HL-60/S4 treated with phorbol 12-myristate 13-acetate at 8.2 ng/mL for 4 days and 3 days (cell line): ENCODE measurements around the gene IRAK4.
"Not testable (repeated sequence)": the region's sequence is repeated elsewhere in the genome, so short reads cannot be mapped to it uniquely, and the experiment has no call there.

Source experiments
- in situ Hi-C: fragments of 300-500 bp; cut with MboI; formaldehyde crosslinking; loops from 2 replicates; pipeline ENCODE4 v1.15.0; 2022; ENCODE audit warnings: low sequenced_read_pairs

The IRAK4 gene

GRCh38 chr12:43758728-43759563, at the start of gene IRAK4, which contains the start of gene PUS7L:
Gene IRAK4, plus strand, starts transcription at chr12:43758951. Its CDS starts 9,161 bp downstream, at chr12:43768112.
Gene PUS7L, minus strand, starts transcription at chr12:43758790. Its CDS starts 3,545 bp downstream, at chr12:43755245.
- in situ Hi-C loops = no loop called here

GRCh38 chr12:43711348-43711747, 47.4 kb upstream of the IRAK4 start:
- in situ Hi-C loops = no loop called here

GRCh38 chr12:43722621-43723020, 36.1 kb upstream of the IRAK4 start:
- in situ Hi-C loops = no loop called here

GRCh38 chr12:43723134-43723533, 35.6 kb upstream of the IRAK4 start:
- in situ Hi-C loops = no loop called here

- in situ Hi-C loops = no loop called here
Observed at GRCh38 chr12:43728117-43728516, 30.6 kb upstream of the IRAK4 start.

GRCh38 chr12:43728698-43729097, 30.1 kb upstream of the IRAK4 start:
- in situ Hi-C loops = no loop called here

- in situ Hi-C loops = no loop called here
Observed at GRCh38 chr12:43730283-43730682, 28.5 kb upstream of the IRAK4 start.

- in situ Hi-C loops = no loop called here
Observed at GRCh38 chr12:43733687-43734086, 25.1 kb upstream of the IRAK4 start.

- in situ Hi-C loops = no loop called here
Observed at GRCh38 chr12:43736927-43737440, 21.8 kb upstream of the IRAK4 start.

GRCh38 chr12:43737646-43738045, 21.1 kb upstream of the IRAK4 start:
- in situ Hi-C loops = no loop called here

GRCh38 chr12:43740511-43741100, 18.1 kb upstream of the IRAK4 start:
- in situ Hi-C loops = no loop called here

- in situ Hi-C loops = no loop called here
Observed at GRCh38 chr12:43742106-43742505, 16.6 kb upstream of the IRAK4 start.

GRCh38 chr12:43744826-43745225, 13.9 kb upstream of the IRAK4 start:
- in situ Hi-C loops = no loop called here

- in situ Hi-C loops = no loop called here
Observed at GRCh38 chr12:43749016-43749415, 9.7 kb upstream of the IRAK4 start.

GRCh38 chr12:43750814-43751213, 7.9 kb upstream of the IRAK4 start:
- in situ Hi-C loops = no loop called here

GRCh38 chr12:43751360-43751759, 7.4 kb upstream of the IRAK4 start:
- in situ Hi-C loops = not testable (repeated sequence)

- in situ Hi-C loops = no loop called here
Observed at GRCh38 chr12:43754015-43754414, 4.7 kb upstream of the IRAK4 start.

- in situ Hi-C loops = no loop called here
Observed at GRCh38 chr12:43758247-43758727, 464 bp upstream of the IRAK4 start.

GRCh38 chr12:43760396-43760795, 1.6 kb downstream of the IRAK4 start:
- in situ Hi-C loops = no loop called here

GRCh38 chr12:43761500-43761899, 2.7 kb downstream of the IRAK4 start:
- in situ Hi-C loops = no loop called here

- in situ Hi-C loops = no loop called here
Observed at GRCh38 chr12:43762596-43762995, 3.8 kb downstream of the IRAK4 start.

GRCh38 chr12:43763769-43764168, 5.0 kb downstream of the IRAK4 start:
- in situ Hi-C loops = no loop called here
